Choroid plexus epithelial cell (primary cell): ENCODE data around the gene P2RY8.
"Not testable (repeated sequence)": the region's sequence is repeated elsewhere in the genome, so short reads cannot be mapped to it uniquely, and the experiment has no call there.

Experiments
- DNase-seq: peaks from one replicate; pipeline ENCODE4 v3.0.0-alpha.2; 2010; ENCODE audit warnings: low read depth
- H3K4me3 ChIP-seq: 2 replicates; pipeline ENCODE4 v1.5.1; 2011; ENCODE audit warnings: low read depth, mild to moderate bottlenecking, control low read depth, low read length, moderate library complexity
- TF ChIP-seq, protein P1 (sequence below): conservative IDR thresholded peaks from 2 replicates; pipeline ENCODE4 v1.5.1; 2011; ENCODE audit warnings: low read depth, mild to moderate bottlenecking, control low read depth, inconsistent platforms, low read length, moderate library complexity

The P2RY8 gene

GRCh38 chrX:1576201-1576992 lies 39.4 kb upstream of the P2RY8 start:
- TF ChIP-seq, protein P1, sequence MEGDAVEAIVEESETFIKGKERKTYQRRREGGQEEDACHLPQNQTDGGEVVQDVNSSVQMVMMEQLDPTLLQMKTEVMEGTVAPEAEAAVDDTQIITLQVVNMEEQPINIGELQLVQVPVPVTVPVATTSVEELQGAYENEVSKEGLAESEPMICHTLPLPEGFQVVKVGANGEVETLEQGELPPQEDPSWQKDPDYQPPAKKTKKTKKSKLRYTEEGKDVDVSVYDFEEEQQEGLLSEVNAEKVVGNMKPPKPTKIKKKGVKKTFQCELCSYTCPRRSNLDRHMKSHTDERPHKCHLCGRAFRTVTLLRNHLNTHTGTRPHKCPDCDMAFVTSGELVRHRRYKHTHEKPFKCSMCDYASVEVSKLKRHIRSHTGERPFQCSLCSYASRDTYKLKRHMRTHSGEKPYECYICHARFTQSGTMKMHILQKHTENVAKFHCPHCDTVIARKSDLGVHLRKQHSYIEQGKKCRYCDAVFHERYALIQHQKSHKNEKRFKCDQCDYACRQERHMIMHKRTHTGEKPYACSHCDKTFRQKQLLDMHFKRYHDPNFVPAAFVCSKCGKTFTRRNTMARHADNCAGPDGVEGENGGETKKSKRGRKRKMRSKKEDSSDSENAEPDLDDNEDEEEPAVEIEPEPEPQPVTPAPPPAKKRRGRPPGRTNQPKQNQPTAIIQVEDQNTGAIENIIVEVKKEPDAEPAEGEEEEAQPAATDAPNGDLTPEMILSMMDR, result no peak
- DNase-seq, result no peak
- H3K4me3 ChIP-seq, result no peak overlapping the region

DNA sequence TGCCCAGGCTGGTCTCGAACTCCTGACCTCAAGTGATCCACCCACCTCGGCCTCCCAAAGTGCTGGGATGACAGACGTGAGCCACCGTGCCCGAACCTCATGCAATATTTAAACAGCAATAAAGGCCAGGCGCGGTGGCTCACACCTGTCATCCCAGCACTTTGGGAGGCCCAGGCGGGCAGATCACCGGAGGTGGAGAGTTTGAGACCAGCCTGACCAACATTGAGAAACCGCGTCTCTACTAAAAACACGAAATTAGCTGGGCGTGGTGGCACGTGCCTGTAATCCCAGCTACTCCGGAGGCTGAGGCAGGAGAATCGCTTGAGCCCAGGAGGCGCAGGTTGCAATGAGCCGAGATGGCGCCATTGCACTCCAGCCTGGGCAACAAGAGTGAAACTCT lies 37.2 kb upstream of the P2RY8 start:
- not testable (repeated sequence) for H3K4me3 ChIP-seq, DNase-seq

DNA sequence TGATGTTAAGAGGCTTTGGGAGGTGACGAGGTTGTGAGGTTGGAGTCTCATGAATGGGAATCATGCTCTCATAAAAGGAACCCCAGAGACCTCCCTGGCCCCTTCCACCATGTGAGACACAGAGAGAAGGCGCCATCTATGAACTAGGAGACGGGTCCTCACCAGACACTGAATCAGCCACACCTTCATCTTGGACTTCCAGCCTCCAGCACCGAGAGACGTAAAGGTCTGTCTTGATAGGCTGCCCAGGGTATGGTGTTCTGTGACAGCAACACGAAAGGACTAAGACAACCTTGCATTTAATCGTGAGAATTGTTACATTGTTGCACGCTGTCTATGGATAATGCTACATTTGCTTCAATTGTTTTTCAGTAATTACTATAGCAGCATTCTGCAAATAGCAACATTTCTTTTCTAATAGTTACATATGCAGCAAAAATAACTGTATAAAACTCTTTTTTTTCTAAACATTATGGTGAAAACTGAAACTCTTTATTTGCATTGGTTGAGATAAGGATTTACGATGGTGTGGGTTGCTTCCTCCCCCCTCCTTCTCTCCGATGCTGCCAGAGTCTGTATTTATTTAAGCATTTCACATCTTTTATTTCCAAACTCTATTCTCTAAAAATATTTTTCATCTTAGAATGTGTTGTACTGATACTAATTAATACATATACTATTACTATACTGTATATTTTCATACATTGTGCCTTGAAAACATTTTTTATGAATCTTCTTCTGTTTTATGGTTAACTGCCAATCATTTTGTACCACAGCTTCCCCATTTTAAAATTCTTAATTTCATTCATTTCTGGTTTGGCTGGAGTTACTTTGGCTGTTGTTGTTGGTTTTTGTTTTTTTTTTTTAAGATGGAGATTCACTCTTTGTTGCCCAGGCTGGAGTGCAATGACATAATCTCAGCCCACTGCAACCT lies 28.0 kb upstream of the P2RY8 start:
- no peak for DNase-seq
- H3K4me3 ChIP-seq, result no peak overlapping the region
- TF ChIP-seq, protein P1, result no peak

GRCh38 chrX:1564077-1564476 lies 27.1 kb upstream of the P2RY8 start:
- not testable (repeated sequence) for DNase-seq, H3K4me3 ChIP-seq

DNA sequence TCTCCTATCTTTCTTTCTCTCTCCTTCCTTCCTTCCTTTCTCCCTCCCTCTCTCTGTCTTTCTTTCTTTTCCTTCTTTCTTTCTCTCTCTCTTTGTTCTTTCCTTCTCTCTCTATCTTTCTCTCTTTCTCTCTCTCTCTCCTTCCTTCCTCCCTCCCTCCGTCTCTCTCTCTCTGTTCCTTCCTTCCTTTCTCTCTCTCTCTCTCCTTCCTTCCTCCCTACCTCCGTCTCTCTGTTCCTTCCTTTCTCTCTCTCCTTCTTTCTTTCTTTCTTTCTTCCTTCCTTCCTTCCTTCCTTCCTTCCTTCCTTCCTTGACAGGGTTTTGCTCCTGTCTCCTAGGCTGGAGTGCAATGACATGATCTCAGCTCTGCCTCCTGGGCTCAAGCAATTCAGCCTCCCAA lies 24.2 kb upstream of the P2RY8 start:
- H3K4me3 ChIP-seq, result no peak overlapping the region
- no peak for DNase-seq
- TF ChIP-seq, protein P1, result no peak

DNA sequence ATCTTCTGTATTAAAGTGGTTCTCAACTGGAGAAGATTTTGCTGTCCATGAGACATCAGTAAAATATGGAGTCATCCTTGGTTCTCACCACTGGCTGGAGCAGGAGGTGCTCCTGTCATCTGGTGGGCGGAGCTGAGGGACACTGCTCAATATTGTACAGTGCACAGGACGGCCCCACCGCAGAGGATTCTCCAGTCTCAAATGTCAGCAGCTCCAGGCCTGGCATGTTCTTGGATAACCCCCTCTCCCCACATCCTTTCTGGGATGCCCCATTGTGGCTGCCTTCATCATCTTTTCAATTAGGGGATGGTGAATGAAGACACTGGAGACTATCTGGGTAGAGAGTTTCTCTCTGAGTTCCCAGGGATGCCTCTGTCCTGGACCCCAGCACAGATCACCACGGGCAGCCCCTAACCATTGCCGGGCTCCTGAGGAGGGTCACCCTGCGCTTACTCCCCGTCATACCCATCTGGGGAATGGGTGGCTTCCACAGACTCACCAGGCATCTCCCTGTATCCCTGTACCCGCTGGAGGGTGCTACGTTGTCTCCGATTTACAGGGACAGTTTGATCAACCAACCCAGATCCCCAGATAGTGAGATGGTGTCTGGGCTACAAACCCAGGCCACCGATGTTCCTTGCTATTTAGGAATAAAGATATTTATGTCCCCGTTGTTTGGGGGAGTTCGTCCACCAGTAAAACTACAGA lies 21.9 kb upstream of the P2RY8 start:
- TF ChIP-seq, protein P1, result no peak
- DNase-seq, result no peak
- no peak overlapping the region for H3K4me3 ChIP-seq

DNA sequence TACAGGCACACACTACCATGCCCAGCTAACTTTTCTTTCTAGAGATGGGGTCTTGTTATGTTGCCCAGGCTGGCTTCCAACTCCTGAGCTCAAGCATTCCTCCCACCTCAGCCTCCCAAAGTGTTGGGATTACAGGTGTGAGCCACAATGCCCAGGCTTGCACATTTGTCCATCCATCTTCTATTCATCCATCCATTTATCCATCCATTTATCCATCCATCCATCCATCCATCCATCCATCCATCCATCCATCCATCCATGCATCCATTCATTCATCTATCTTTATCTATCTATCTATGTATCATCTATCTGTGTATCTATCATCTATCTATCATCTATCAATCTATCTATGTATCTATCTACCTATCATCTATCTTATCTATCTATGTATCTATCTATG lies 20.5 kb upstream of the P2RY8 start:
- not testable (repeated sequence) for H3K4me3 ChIP-seq, DNase-seq

- H3K4me3 ChIP-seq, result no peak overlapping the region
- TF ChIP-seq, protein P1, result no peak
- DNase-seq, result no peak
These were observed 18.4 kb upstream of the P2RY8 start for GRCh38 chrX:1555370-1555769.
